ENCODE results near the gene BID.

BID gene

GRCh38 chr22:17774206-17774925 lies at the start of gene BID:
Gene BID, minus strand, starts transcription at chr22:17774469. Its CDS starts 24,353 bp downstream, at chr22:17750116.
- peak in 1 of 2 donors; percentile 26 for DNase-seq (ENCODE audit: extremely low read depth in 1 of 2, low read depth in 1 of 2)

GRCh38 chr22:17823964-17824363 lies 49.7 kb upstream of the BID start:
- no peak for DNase-seq (ENCODE audit: extremely low read depth in 1 of 2, low read depth in 1 of 2)

- no peak for DNase-seq (ENCODE audit: extremely low read depth in 1 of 2, low read depth in 1 of 2)
Observed at GRCh38 chr22:17823226-17823625, 49.0 kb upstream of the BID start.

GRCh38 chr22:17822087-17822486 lies 47.8 kb upstream of the BID start:
- no peak for DNase-seq (ENCODE audit: extremely low read depth in 1 of 2, low read depth in 1 of 2)

GRCh38 chr22:17820879-17821439 lies 46.7 kb upstream of the BID start:
- no peak for DNase-seq (ENCODE audit: extremely low read depth in 1 of 2, low read depth in 1 of 2)

- no peak for DNase-seq (ENCODE audit: extremely low read depth in 1 of 2, low read depth in 1 of 2)
Observed at GRCh38 chr22:17818649-17819048, 44.4 kb upstream of the BID start.

- DNase-seq (ENCODE audit: extremely low read depth in 1 of 2, low read depth in 1 of 2) = no peak
Observed at GRCh38 chr22:17818180-17818579, 43.9 kb upstream of the BID start.

- no peak for DNase-seq (ENCODE audit: extremely low read depth in 1 of 2, low read depth in 1 of 2)
Observed at GRCh38 chr22:17817511-17818065, 43.3 kb upstream of the BID start.

- DNase-seq (ENCODE audit: extremely low read depth in 1 of 2, low read depth in 1 of 2) = no peak
Observed at GRCh38 chr22:17817079-17817478, 42.8 kb upstream of the BID start.

- no peak for DNase-seq (ENCODE audit: extremely low read depth in 1 of 2, low read depth in 1 of 2)
Observed at GRCh38 chr22:17816649-17817048, 42.4 kb upstream of the BID start.

- no peak for DNase-seq (ENCODE audit: extremely low read depth in 1 of 2, low read depth in 1 of 2)
Observed at GRCh38 chr22:17815703-17816254, 41.5 kb upstream of the BID start.

- DNase-seq (ENCODE audit: extremely low read depth in 1 of 2, low read depth in 1 of 2) = no peak
Observed at GRCh38 chr22:17814830-17815229, 40.6 kb upstream of the BID start.

GRCh38 chr22:17814084-17814483 lies 39.8 kb upstream of the BID start:
- DNase-seq (ENCODE audit: extremely low read depth in 1 of 2, low read depth in 1 of 2) = no peak

GRCh38 chr22:17811119-17811518 lies 36.9 kb upstream of the BID start:
- DNase-seq (ENCODE audit: extremely low read depth in 1 of 2, low read depth in 1 of 2) = no peak

- no peak for DNase-seq (ENCODE audit: extremely low read depth in 1 of 2, low read depth in 1 of 2)
Observed at GRCh38 chr22:17810570-17811116, 36.4 kb upstream of the BID start.

- no peak for DNase-seq (ENCODE audit: extremely low read depth in 1 of 2, low read depth in 1 of 2)
Observed at GRCh38 chr22:17808693-17809403, 34.6 kb upstream of the BID start.

- no peak for DNase-seq (ENCODE audit: extremely low read depth in 1 of 2, low read depth in 1 of 2)
Observed at GRCh38 chr22:17807578-17808410, 33.5 kb upstream of the BID start.

GRCh38 chr22:17807086-17807485 lies 32.8 kb upstream of the BID start:
- DNase-seq (ENCODE audit: extremely low read depth in 1 of 2, low read depth in 1 of 2) = no peak

- no peak for DNase-seq (ENCODE audit: extremely low read depth in 1 of 2, low read depth in 1 of 2)
Observed at GRCh38 chr22:17806437-17806836, 32.2 kb upstream of the BID start.

- DNase-seq (ENCODE audit: extremely low read depth in 1 of 2, low read depth in 1 of 2) = no peak
Observed at GRCh38 chr22:17804331-17805080, 30.2 kb upstream of the BID start.
